HG03045 (cell line): Measurements from ENCODE around the gene C4orf50.

Experiments used
- ATAC-seq: cut with Tn5 transposase; IDR thresholded peaks from one replicate; pipeline ENCODE4 v1.9.1; 2021; ENCODE audit warnings: mild to moderate bottlenecking, moderate library complexity; ENCODE audit not compliant: unreplicated experiment

Gene C4orf50

DNA sequence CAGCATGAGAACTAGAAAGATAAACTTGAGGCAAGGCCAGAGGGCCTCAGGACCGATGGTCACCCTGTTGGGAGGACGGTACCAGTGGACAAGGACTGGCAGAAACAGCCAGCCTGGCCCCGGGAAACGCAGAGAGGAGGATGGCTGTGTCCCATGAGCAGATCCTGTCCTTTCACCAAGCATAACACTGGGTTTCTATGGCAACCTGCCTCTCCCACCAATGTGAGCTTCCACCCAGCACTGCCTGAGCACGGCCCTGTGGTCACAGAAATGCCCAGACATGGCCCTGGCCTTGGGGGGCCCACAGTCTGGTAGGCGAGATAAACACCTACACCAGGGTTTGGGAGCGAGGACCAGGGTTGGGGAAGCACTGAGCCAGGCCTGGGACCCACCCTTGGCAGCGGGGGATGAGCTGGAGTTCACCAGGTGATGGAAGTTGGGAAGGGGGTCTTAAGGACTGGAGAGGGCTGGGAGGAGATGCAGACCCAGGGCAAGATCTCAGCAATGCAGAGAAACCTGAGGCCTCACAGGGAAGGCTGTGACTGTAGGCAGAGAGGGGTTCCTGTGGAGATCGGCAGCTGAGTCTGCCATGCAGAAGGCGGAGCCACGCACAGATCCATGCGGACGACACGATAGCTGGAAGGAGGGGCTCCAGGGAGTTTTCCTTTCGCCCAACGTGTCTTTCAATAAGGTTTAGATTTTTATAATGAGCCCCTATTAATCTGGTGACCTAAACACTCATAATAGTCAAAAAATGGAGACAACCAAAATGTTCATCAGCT is 92.6 kb downstream of the C4orf50 start:
- ATAC-seq, result no peak

DNA sequence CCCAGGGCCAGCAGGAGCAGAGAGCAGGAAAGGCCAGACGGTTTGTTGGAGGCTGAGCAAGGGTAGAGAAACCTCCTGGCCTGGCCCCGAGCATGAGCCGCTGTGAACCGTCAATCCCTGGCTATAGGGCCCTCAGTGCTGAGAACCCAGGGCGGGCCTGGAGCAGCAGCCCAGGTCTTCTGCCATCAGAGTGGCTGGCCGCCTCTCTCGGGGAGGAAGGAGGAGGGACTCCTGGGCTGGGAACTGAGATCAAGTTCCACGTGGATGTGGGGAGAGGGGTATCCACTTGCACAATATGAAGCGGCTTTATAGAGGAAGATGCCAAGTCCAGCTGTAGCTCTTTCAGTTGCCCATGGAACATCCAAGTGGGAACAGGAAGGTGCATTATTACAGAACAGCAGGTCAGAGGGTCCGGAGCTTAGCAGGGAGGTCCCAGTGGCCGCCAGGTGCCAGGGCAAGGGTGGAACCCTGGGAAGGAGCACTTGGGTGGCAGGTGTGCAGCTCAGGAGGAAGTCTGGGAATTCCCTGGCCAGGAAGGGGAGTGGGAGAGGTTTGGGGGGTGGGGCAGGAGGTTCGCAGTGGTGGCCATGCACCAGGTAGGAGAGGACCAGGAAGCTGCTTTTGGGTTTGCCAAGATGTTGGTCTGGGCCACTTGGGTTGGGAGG is 93.6 kb downstream of the C4orf50 start:
- ATAC-seq, result no peak

DNA sequence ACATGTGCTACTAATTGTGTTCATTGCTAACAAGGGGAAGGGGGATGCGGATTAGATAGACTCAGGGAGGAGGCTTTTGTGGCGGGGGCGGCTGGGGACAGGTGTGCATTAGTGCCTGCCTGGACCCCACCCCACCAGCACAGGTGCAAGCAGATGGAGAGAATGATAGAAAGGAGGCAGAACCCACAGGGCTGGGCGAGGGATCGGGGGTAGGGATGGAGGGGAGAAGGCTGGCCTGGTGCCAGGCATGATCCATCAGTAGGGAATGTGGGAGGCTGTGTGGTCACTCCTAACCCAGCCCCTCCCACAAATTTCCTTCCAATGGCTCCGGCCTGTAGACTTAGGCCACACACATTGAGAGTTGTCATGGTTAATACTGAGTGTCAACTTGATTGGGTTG is 94.9 kb downstream of the C4orf50 start:
- no peak for ATAC-seq

DNA sequence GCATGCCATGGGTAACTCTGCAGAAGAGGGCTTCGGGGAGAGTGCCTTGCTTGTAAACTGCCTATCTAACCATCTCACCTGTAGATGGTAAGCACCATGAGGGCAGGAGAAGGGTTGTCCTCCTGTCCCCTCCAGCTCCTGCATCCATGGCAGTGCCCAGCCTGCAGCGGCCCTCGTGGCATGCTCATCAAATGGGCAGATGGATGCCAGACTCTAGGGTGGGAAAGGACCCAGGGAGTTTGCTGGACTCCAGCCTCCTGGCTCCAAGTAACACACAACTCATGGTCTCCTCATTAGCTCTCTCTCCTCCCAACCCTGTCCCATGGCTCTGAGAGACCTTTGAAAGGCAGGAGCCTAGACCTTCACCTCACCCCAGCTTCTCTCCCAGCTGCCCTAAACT is 95.7 kb downstream of the C4orf50 start:
- no peak for ATAC-seq

DNA sequence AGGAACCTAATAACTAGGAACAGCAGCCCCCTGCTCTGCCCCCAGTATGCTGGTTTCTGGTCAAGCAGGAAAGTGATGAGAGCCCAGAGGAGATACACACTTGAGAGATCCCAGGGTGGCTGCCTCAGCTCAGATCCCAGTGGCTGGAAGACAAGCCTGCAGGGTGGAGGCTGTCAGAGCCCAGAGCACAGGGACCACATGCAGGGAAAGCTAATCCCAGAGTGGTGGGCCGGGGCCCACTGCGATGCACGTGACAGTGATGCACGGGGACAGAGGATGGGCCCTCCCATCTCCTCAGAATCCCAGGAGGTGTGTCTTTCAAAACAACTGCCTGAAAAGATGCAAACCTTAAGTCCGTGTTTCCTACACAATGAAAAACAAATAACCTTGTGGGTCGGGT is 96.2 kb downstream of the C4orf50 start:
- ATAC-seq, result no peak

DNA sequence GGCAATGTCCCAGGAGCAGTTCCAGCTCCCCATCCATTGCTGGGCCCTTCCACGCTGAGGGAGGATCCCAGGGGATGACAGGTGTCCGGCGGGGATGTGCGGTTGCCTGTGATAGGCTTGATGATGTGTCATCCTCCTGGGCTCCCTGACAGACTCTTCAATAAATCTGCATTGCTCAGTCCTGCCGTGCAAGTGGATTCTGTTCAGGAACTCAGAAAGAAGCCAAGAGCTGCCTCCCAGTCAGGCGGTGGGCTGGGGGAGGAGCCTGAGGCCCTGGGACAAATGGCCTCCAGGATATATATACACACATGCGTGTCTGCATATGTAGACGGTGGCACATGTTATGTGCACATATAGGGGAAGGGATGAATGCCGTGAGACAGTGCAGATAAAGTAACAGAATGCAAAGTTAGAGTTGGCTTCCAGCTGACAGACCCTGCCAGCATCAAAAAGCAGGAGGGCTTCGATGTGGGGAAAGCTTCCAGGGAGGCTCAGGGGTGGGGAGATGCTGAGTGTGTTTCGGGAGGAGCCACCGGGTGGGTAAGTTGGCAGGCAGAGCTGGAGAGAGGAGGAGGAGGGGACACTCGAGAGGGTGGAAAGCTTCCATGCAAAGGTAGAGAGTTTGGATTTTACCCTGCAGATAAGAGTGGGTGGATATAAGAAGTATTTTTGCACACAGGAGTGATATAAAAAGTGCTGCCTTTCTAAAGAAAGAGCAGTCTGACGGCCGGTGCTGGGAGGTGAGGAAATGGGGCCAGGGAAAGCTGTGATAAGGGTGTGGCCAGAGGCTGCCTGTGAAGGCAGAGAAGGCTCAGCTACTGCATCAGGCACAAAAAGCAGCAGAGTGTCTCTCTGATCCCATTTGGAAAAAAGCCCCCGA is 96.9 kb downstream of the C4orf50 start:
- ATAC-seq, result no peak

DNA sequence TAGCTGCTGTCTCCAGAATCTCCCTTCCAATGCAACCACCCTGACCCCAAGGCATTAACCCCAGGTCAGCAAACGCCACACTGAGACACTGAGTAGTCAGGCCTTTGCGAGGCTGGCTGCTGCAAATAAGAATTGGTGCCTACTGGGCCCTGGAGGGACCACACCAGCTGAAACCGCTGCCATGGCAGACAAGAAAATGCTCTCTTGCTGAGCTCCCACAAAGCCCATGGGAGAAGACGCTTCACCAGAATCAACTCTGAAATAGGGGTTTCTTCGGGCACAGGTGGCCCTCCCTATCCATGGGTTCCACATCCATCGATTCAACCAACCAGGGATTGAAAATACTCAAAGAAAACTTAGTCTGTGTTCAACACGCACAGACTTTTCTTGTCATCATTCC is 98.7 kb downstream of the C4orf50 start:
- no peak for ATAC-seq

DNA sequence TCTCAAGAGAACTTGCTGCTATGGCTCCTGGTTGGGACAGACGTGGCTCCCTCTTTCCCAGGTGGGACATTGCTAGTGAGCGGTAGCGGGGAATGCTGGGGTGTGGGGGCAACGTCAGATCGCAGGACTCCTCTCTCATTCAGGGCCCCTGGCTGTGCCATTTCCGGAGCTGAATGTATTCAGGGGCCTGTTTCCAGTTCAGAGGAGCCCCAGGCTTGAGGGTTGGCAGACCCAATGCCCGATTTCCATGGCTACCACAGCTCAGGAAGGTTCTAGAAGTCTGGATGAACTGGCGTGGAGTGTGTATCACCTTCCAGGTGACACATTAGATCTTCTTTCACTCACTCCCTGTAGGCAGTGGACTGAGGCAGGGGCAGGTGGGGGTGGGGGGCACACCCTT is 99.2 kb downstream of the C4orf50 start:
- no peak for ATAC-seq

DNA sequence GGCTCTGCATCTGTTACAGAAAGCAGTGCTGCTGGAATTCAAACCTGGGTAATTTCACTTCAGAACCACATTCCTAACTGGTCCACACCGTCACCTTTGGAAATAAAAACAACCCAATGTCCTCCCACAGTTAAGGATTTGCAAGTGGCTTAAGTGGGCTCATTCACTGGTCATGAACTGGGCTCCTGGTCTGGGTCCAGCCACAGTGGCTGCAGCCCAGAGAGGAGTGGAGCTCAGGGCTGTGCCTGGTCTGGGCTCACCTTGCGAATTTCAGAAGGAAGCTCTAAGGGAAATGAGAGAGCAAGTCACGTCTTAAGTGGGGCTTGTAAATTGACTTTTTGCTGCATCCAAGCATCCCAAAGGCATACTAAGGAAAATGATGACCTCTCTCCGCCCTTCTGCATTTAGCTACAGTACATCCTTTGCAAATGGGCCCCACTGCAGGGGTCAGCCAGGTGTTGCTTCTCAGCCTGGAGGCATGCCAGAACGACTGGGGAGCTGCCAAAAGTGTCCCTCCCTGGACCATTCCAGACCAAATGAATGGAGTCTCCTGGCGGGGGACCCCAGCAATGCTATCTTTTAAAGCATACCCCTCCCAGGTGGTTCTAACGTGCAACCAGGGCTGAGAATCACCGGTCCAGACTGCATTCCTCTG is 99.8 kb downstream of the C4orf50 start:
- no peak for ATAC-seq

DNA sequence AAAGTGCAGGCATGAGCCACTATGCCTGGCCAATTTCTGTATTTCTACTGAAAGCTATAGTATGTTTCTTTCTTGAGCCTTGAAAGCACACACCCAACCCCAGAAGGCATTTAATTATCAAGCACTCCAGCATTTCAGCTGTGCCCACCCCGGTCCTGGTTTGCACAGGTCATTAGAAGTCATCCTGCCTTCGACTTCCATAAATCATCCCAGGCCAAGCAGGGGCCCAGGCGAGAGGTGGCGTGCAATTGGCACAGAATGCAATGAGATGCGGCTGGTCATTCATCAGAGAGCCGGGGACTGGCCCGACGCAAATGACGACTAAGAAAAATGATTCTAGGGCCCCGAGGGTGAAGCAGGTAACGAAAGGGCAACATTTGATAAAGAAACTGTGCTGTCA is 100.6 kb downstream of the C4orf50 start:
- ATAC-seq, result no peak

DNA sequence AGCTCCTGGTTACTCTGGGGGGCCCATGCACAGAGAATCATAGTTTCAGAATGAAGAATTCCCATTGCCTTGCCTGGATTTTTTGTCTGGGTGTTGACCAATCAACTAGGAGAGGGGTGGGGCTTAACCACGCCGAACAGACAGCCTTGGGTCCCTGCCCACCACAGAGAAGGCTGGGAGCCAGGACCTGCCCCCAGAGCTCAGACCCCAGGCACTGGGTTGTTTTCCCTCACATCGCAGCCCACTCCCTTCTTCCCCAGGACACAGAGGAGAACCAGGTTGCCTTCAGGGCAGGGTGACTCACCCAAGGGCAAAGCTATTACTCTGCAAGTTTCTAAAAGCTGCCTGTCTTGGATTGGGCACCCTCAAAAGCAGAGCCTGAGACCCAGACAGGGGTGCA is 102.0 kb downstream of the C4orf50 start:
- no peak for ATAC-seq

DNA sequence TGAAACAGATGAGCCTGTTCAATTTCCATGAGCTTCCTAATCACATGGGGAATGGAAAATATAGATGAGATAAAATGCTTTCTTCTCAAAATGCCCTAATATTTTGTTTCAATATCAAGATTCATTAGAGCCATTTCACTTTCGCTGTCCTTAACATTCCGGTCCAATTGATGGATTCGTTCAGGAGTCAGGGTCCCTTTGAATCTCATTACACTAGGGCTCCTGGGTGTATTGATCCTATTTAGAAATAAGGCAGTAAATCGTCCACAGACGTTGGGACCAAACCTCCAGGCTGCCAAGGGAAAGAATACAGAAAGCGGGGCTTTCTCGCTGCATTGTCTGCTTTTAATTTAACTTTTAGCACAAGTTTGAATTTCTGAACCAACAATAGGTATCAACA is 104.8 kb downstream of the C4orf50 start:
- no peak for ATAC-seq

DNA sequence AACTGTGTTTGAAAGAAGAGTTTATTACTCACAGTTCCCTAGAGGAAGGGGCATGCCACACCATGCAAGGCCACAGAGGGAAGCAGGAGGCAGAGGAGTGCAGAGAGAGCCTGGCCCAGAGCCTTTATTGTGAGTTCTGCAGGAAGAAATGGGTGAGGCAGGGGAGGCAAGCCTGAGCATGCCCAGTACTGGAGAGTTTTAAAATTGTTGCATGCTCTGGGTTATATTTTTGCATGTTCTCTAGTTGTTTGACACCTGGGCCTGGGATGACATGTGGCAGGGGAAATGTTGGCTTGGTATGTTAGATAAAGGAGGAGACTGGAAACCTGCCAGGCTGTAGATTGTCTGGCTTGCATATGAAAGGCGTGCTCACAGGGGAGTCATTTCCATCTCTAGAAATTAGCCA is 105.6 kb downstream of the C4orf50 start:
- ATAC-seq, result no peak

DNA sequence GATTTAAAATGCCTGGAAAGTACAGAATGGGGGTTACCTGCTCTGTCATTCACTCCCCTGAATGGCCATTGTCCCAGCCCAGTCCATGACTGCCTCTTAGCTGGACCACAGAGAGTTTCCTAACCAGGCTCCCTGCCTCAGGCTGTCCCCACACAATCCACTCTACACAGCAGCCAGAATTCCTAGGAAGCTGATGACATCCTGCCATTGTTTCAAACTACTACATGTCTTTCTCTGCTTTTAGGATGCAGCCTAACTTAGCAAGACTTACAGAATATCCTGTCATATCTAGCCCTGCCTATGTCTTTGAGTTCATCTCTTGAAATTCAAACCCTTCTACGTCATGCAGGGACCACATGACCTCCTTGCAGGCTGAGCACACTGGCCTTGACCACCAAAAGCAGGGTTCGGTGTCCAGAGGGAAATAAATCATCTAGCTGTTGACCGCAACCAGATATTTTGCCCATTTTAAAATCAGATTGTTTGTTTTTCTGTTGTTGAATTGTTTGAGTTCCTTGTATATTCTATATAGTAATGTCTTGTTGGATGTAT is 109.3 kb downstream of the C4orf50 start:
- ATAC-seq, result no peak

DNA sequence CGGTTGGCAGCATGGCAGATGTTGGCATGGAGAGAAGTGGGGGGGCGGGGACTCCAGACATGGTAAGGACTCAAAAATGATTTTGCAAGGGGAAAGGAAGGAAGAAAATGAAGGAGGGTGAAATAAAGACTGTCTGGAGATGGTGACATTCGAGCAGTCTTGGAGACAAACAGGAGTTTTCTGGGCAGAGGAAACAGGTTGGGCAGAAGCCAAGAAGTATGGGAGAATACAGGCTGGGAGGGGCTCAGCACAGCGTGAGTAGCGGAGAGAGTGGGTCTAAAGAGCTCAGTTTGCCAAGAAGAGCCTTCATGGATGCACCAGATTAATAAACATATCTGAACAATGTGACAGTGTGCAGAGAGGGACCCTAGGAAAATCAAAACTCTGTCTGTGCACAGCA is 112.0 kb downstream of the C4orf50 start:
- ATAC-seq, result no peak

DNA sequence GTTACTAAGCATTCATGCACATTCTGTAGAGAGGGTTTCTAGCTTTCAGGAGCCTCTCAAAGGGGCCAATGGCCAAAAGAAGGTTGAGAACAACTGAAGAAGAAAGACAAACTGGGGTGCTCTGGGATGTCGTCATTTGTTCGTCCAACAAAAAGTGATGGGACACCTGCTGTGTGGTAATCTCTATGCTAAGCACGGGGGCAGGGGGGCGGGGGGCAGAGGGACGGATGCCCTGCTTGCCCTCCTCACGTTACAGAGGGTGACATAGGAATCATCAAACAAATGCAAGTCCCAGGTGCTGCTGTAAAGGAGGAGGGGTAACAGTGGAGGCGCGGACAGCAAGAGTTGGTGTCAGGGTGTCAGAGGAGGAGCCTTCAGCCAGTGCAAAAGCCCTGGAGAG is 112.5 kb downstream of the C4orf50 start:
- no peak for ATAC-seq

DNA sequence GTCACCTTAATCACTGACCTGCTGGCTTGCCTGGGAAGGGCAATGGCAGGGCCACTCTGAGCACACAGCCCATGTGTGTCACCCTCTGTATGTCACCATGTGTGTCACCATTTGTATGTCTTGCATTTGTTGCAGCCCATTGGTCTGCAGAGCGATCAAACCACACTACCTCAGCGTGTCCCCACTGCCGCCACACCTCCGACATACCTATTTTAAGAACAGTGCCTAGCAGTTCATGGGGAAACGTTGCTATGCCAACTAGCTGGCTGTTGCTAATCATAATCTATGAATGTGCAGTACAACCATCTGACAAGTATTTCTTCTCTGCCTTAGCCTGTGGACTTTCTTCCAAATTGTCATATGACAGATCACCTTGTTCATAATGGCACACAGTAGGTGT is 117.4 kb downstream of the C4orf50 start:
- no peak for ATAC-seq

DNA sequence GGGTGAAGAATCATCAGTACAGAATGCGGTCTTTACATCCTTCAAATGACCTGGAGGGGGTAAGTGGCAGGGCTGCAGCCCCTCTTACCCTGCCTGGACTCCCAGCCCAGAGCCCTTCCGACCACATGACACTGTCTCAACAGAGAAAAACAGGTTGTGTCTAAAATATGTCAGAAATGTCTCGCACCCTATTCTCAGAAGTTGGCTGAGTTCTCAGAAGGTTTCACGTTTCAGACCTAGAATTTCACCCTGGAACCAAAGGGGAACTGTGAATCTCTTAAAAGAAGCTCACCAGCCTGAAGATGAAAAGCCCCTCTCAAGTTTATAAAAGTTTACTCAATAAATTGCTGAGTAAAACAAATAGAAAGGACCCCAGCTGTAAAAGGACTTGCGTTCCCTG is 118.3 kb downstream of the C4orf50 start:
- ATAC-seq, result no peak

DNA sequence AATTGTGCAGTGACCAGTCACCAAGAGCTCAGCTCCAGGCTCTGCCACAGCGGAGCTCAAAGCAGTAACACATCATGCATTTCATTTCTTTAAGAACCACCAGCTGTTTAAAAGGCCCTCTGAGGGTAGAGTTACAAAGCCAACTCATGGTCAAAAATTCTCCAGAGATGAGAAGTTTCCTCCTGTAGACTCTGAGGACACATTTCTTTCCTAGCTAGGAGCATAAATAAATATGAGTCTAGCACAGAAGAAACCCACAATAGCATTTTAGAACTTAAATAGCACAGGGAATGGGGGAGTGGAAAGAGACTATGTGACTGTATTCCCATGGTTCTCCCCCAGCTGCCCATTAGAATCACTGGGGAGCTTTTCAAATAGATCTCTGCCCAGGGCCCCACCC is 118.8 kb downstream of the C4orf50 start:
- ATAC-seq, result no peak

DNA sequence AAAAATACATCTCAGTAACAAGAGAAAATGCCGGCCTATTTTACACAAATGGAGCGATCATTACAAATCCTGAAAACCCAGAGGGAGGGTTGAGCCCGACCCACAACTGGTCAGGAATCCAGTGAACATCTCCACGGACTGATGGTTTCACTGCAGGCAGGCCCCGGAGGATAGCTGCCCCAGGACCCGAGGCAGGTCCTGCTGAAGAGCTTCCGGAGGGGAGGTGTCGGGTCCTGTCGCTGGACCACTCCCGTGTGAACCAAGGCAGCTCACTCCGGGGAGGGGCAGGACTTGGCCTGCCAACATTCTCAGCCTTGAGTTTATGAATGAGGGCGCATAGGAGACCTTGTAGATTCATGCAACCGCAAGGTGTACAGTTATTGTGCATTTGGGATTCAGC is 120.6 kb downstream of the C4orf50 start:
- no peak for ATAC-seq

DNA sequence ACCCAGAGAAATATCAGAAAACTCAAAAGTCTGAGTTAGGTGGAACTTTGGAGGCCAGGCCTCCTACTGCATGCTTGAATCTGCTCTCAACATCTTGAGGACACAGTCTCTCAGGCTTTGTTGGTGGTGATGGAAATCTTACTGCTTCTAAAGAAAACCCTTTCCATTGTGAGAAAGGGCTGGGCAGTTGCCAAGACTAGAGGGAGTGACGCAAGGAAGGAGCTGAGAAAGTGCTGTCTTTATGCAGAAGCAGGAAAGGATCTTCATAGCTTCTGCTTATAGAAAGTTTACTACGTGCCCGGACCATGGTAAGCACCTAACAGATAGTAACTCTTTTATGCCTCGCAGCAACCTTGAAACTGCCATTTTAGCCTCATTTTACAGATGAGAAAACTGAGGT is 122.9 kb downstream of the C4orf50 start:
- ATAC-seq, result no peak
